Epithelial cell of esophagus (primary cell): Measurements from ENCODE around the gene HSD11B1.

Experiments
- DNase-seq: peaks from one replicate; pipeline ENCODE4 v3.0.0; 2010; ENCODE audit warnings: low read depth
- H3K4me3 ChIP-seq: 2 replicates; pipeline ENCODE4 v1.5.1; 2011; ENCODE audit warnings: mild to moderate bottlenecking, low read length, control low read depth
- CTCF ChIP-seq: IDR thresholded peaks from 2 replicates; pipeline ENCODE4 v1.5.1; 2011; ENCODE audit warnings: low read depth, mild to moderate bottlenecking, low read length, control low read depth, inconsistent platforms; ENCODE audit not compliant: insufficient read depth; ENCODE audit errors: missing control alignments

HSD11B1 gene

GRCh38 chr1:209662879-209663327 is 41.7 kb upstream of the HSD11B1 start:
- no peak for TF ChIP-seq CTCF
- peak; percentile 45 for DNase-seq

GRCh38 chr1:209667103-209667502 is 37.5 kb upstream of the HSD11B1 start:
- H3K4me3 ChIP-seq, result no peak overlapping the region
- DNase-seq, result no peak
- TF ChIP-seq CTCF, result no peak

More at GRCh38 chr1:209662879-209663327, 41.7 kb upstream of the HSD11B1 start:
- no peak overlapping the region for H3K4me3 ChIP-seq

- no peak for DNase-seq
- no peak for TF ChIP-seq CTCF
- H3K4me3 ChIP-seq, result no peak overlapping the region
Observed at GRCh38 chr1:209667708-209668107, 36.9 kb upstream of the HSD11B1 start.

GRCh38 chr1:209670441-209671082 is 34.1 kb upstream of the HSD11B1 start:
- no peak for TF ChIP-seq CTCF
- DNase-seq, result no peak
- no peak overlapping the region for H3K4me3 ChIP-seq

- no peak for TF ChIP-seq CTCF
- peak; percentile 62 for DNase-seq
- H3K4me3 ChIP-seq, result no peak overlapping the region
Observed at GRCh38 chr1:209672705-209673630, 31.7 kb upstream of the HSD11B1 start.

- no peak for DNase-seq
- no peak overlapping the region for H3K4me3 ChIP-seq
- no peak for TF ChIP-seq CTCF
Observed at GRCh38 chr1:209673631-209674417, 30.8 kb upstream of the HSD11B1 start.
